Colonic mucosa (tissue), 4 donors: ENCODE measurements around the gene AKNA. TPM values are rescaled to one million over a fixed set of nuclear protein-coding genes. Genes with fewer than 3 reads are reported as not detected.

Source experiments
- DNase-seq: peaks from one replicate; pipeline ENCODE4 v3.0.0-alpha.2; 2020
- H3K27ac ChIP-seq: fragments of 200-600 bp; one replicate; pipeline ENCODE4 v1.8.0; 2021
- H3K27me3 ChIP-seq: fragments of 200-600 bp; one replicate; pipeline ENCODE4 v1.8.0; 2021
- H3K36me3 ChIP-seq: fragments of 200-600 bp; one replicate; pipeline ENCODE4 v1.8.0; 2021
- H3K4me1 ChIP-seq: fragments of 200-600 bp; one replicate; pipeline ENCODE4 v1.8.0; 2021; ENCODE audit warnings: mild to moderate bottlenecking
- H3K4me3 ChIP-seq: fragments of 200-600 bp; one replicate; pipeline ENCODE4 v1.8.0; 2021
- H3K9ac ChIP-seq, 2 donors: one replicate each; pipeline ENCODE4 v1.7.0; 2013; ENCODE audit warnings: control low read depth in 2 of 2, low read depth in 2 of 2, low read length in 2 of 2
- H3K9me3 ChIP-seq: fragments of 200-600 bp; one replicate; pipeline ENCODE4 v1.8.0; 2021
- CTCF ChIP-seq: fragments of 200-600 bp; IDR thresholded peaks from one replicate; pipeline ENCODE4 v1.8.0; 2022; ENCODE audit warnings: antibody characterized with exemption, mild to moderate bottlenecking
- intact Hi-C: fragments of 100-400 bp; cut with DNase I; formaldehyde crosslinking; loops from one replicate; pipeline ENCODE4 v1.14.1; 2022
- total RNA-seq, 2 donors: library from RNA; stranded (reverse); fragmentation: NEBNext Ultra II Directional in 1 of 2; extraction: Animal tissue kit (Norgen Biotek cat#: 25700) in 1 of 2; gene quantifications; one replicate each; pipeline ENCODE4 v1.2.1, GENCODE V29; 2021
- donor health status: healthy.
- donor health status: DM: no; HTN: no; CAD: no.
- donor health status: DM: no; HTN: no; CAD: no.

Gene AKNA
- total RNA-seq, 2 donors from 2014 or later: 26.9 to 44.9 TPM

- H3K9ac ChIP-seq: no peak overlapping the region
- no peak for TF ChIP-seq CTCF
- no peak overlapping the region for H3K27ac ChIP-seq
- intact Hi-C loops: loop anchor here (5.0 kb wide), 2 partner anchors 135 to 210 kb away; partner anchors contain the start of gene COL27A1
- no peaks in the 10 kb centered on the region for H3K27me3 ChIP-seq
- H3K9me3 ChIP-seq: no peaks in the 10 kb centered on the region
- H3K4me1 ChIP-seq: no peaks in the 10 kb centered on the region
- H3K4me3 ChIP-seq: no peak overlapping the region
- no peaks in the 10 kb centered on the region for H3K36me3 ChIP-seq
- no peak for DNase-seq
Measured at GRCh38 chr9:114291886-114292590, 95.7 kb downstream of the AKNA start.

DNA sequence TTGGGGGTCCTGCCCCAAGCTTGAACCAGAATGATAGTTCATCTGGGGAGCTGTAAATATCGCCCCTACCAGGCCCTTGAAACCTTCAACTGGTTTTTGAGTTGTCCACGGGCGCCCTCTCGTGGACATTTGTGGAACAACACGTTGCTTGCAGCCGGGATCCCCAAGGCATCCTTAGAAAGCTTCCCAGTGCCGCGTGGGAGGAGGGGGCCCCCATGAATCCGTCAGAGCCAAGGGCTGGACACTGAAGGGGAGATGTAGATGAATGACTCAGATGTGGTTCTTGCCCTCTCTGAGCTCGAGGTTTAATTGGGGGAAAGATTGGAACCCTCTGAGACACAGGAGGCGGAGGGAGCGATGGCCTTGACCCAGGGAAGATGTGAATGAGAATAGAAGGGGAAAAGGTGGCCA, 96.7 kb downstream of the AKNA start:
- H3K4me3 ChIP-seq: no peak overlapping the region
- H3K27ac ChIP-seq: no peak overlapping the region
- H3K36me3 ChIP-seq: no peaks in the 10 kb centered on the region
- no peaks in the 10 kb centered on the region for H3K4me1 ChIP-seq
- no peak overlapping the region for H3K9ac ChIP-seq
- DNase-seq: peak; percentile 76
- no peaks in the 10 kb centered on the region for H3K9me3 ChIP-seq
- TF ChIP-seq CTCF: peak; percentile 98
- H3K27me3 ChIP-seq: no peaks in the 10 kb centered on the region
- intact Hi-C loops: loop anchor here (5.0 kb wide), 2 partner anchors 134 to 209 kb away; partner anchors contain the start of gene COL27A1

DNA sequence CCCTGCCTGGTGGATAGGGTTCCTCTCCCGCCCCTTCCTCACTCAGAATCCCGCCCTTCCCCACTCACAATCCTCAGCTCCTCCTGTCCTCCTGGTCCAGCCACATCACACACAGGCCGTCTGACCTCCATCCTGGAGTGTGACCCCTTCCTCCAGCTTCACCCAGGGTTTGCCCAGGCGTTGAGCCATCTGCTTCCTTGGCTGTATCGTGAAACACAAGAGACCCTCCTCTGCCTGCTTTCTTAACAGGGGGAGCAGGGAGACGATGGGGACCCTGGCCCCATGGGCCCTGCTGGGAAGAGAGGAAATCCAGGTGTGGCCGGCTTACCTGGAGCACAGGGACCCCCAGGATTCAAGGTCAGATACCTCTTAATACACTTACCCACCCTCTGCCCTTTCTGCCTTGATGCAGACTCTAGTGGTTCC, 97.2 kb downstream of the AKNA start:
- Histone ChIP-seq H3K27me3 (no peaks in the 10 kb centered on the region), H3K27ac (no peak overlapping the region), H3K9ac (no peak overlapping the region), H3K9me3 (no peaks in the 10 kb centered on the region), H3K36me3 (no peaks in the 10 kb centered on the region), H3K4me1 (no peaks in the 10 kb centered on the region), H3K4me3 (no peak overlapping the region)
- TF ChIP-seq CTCF: no peak
- intact Hi-C loops: loop anchor here (5.0 kb wide), 2 partner anchors 133 to 208 kb away; partner anchors contain the start of gene COL27A1
- DNase-seq: no peak

- Histone ChIP-seq H3K36me3 (no peaks in the 10 kb centered on the region), H3K4me3 (no peak overlapping the region), H3K9ac (no peak overlapping the region), H3K4me1 (no peaks in the 10 kb centered on the region), H3K27ac (no peak overlapping the region), H3K27me3 (no peaks in the 10 kb centered on the region), H3K9me3 (no peaks in the 10 kb centered on the region)
- no peak for TF ChIP-seq CTCF
- DNase-seq: no peak
- intact Hi-C loops: loop anchor here (5.0 kb wide), 3 partner anchors 133 to 208 kb away; partner anchors contain the start of gene COL27A1
Measured at GRCh38 chr9:114289571-114290481, 98.0 kb downstream of the AKNA start.

DNA sequence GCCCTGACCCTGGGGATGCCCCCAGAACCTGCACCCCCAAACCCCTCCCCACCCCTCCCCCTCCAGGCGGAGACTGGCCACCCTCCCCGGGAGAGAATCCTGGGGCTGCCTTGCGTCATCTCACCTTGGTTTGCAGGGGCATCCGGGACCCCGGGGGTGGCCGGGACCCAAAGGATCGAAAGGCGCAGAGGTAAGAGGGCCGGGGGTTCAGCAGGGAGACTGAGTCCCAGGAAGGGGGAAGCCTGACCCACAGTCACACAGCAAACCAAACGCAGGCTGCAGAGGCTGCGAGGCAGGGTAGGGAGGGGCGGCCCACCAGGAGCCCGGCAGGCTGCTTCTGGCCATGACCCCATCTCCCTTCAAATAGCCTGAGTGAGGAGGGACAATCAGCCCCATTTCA, 98.7 kb downstream of the AKNA start:
- Histone ChIP-seq H3K27ac (no peak overlapping the region), H3K9ac (no peak overlapping the region), H3K4me3 (no peak overlapping the region), H3K4me1 (no peaks in the 10 kb centered on the region), H3K27me3 (no peaks in the 10 kb centered on the region), H3K36me3 (no peaks in the 10 kb centered on the region), H3K9me3 (no peaks in the 10 kb centered on the region)
- TF ChIP-seq CTCF: no peak
- no peak for DNase-seq
- intact Hi-C loops: loop anchor here (5.0 kb wide), 1 partner anchor 182 kb away; no protein-coding TSS in a partner anchor
